Osteocyte (in vitro differentiated cells): ENCODE data around the gene SPOPL. TPM values are rescaled to one million over a fixed set of nuclear protein-coding genes. Genes with fewer than 3 reads are reported as not detected.

Experiments used
- DNase-seq: peaks from one replicate; pipeline ENCODE4 v3.0.0; 2021; ENCODE audit warnings: mixed read lengths; ENCODE audit not compliant: unreplicated experiment; ENCODE audit errors: extremely low spot score
- H3K27ac Mint-ChIP-seq: one replicate; pipeline ENCODE4 v1.8.0; 2021; ENCODE audit warnings: mild to moderate bottlenecking, mixed read lengths; ENCODE audit not compliant: unreplicated experiment
- H3K27me3 Mint-ChIP-seq: one replicate; pipeline ENCODE4 v1.8.0; 2021; ENCODE audit warnings: mixed read lengths; ENCODE audit not compliant: unreplicated experiment
- H3K36me3 Mint-ChIP-seq: one replicate; pipeline ENCODE4 v1.8.0; 2021; ENCODE audit warnings: mixed read lengths; ENCODE audit not compliant: unreplicated experiment
- H3K4me1 Mint-ChIP-seq: one replicate; pipeline ENCODE4 v1.8.0; 2021; ENCODE audit warnings: mixed read lengths; ENCODE audit not compliant: unreplicated experiment
- H3K4me3 Mint-ChIP-seq: one replicate; pipeline ENCODE4 v1.8.0; 2021; ENCODE audit warnings: mild to moderate bottlenecking, moderate library complexity, mixed read lengths; ENCODE audit not compliant: unreplicated experiment
- H3K9me3 Mint-ChIP-seq: one replicate; pipeline ENCODE4 v1.8.0; 2021; ENCODE audit warnings: mixed read lengths; ENCODE audit not compliant: unreplicated experiment
- CTCF ChIP-seq: fragments of 200-600 bp; sonication (generic); IDR thresholded peaks from 2 replicates; pipeline ENCODE4 v1.5.0; 2021; ENCODE audit warnings: antibody characterized with exemption, mild to moderate bottlenecking, moderate library complexity
- total RNA-seq: library from RNA; stranded (reverse); gene quantifications from 2 replicates; pipeline ENCODE4 v1.2.1, GENCODE V29; 2021

The SPOPL gene
- total RNA-seq, 1 donor from 2014 or later: 13.3 TPM

GRCh38 chr2:138607746-138608145 is 106.2 kb downstream of the SPOPL start:
- H3K27ac Mint-ChIP-seq: no peak overlapping the region
- no peaks in the 10 kb centered on the region for H3K36me3 Mint-ChIP-seq
- DNase-seq: no peak
- H3K4me1 Mint-ChIP-seq: no peaks in the 10 kb centered on the region
- no peak overlapping the region for H3K4me3 Mint-ChIP-seq
- no peaks in the 10 kb centered on the region for H3K9me3 Mint-ChIP-seq
- peaks cover 2% of the 10 kb centered on the region for H3K27me3 Mint-ChIP-seq
- TF ChIP-seq CTCF: no peak

- no peak overlapping the region for H3K27ac Mint-ChIP-seq
- no peaks in the 10 kb centered on the region for H3K4me1 Mint-ChIP-seq
- no peaks in the 10 kb centered on the region for H3K36me3 Mint-ChIP-seq
Observed at GRCh38 chr2:138609446-138609845, 107.9 kb downstream of the SPOPL start.

GRCh38 chr2:138610201-138610953 is 108.8 kb downstream of the SPOPL start:
- Mint-ChIP-seq H3K9me3 (no peaks in the 10 kb centered on the region), H3K4me1 (peaks cover 4% of the 10 kb centered on the region), H3K36me3 (no peaks in the 10 kb centered on the region), H3K4me3 (no peak overlapping the region), H3K27ac (no peak overlapping the region), H3K27me3 (peaks cover 2% of the 10 kb centered on the region)
- no peak for TF ChIP-seq CTCF
- DNase-seq: no peak

More at GRCh38 chr2:138609446-138609845, 107.9 kb downstream of the SPOPL start:
- Mint-ChIP-seq H3K27me3 (peaks cover 2% of the 10 kb centered on the region), H3K4me3 (no peak overlapping the region), H3K9me3 (no peaks in the 10 kb centered on the region)
- TF ChIP-seq CTCF: no peak
- DNase-seq: no peak

- H3K27me3 Mint-ChIP-seq: peaks cover 5% of the 10 kb centered on the region
- no peak for TF ChIP-seq CTCF
- no peaks in the 10 kb centered on the region for H3K9me3 Mint-ChIP-seq
- peaks cover 4% of the 10 kb centered on the region for H3K4me1 Mint-ChIP-seq
- H3K4me3 Mint-ChIP-seq: no peak overlapping the region
- H3K27ac Mint-ChIP-seq: no peak overlapping the region
- H3K36me3 Mint-ChIP-seq: no peaks in the 10 kb centered on the region
- no peak for DNase-seq
Observed at GRCh38 chr2:138615257-138615656, 113.7 kb downstream of the SPOPL start.

- Mint-ChIP-seq H3K27me3 (peaks cover 5% of the 10 kb centered on the region), H3K27ac (no peak overlapping the region), H3K36me3 (no peaks in the 10 kb centered on the region), H3K4me3 (no peak overlapping the region), H3K9me3 (no peaks in the 10 kb centered on the region), H3K4me1 (peaks cover 4% of the 10 kb centered on the region)
- TF ChIP-seq CTCF: no peak
- DNase-seq: no peak
Observed at GRCh38 chr2:138617026-138617425, 115.5 kb downstream of the SPOPL start.
